GM21526 (cell line): ENCODE data around the gene SPOCK3.

Experiments
- ATAC-seq: cut with Tn5 transposase; IDR thresholded peaks from one replicate; pipeline ENCODE4 v1.9.1; 2021; ENCODE audit warnings: moderate library complexity; ENCODE audit not compliant: unreplicated experiment, low FRiP score

SPOCK3 gene

GRCh38 chr4:167177925-167178324, 56.4 kb downstream of the SPOCK3 start:
- no peak for ATAC-seq

GRCh38 chr4:167176723-167177367, 57.4 kb downstream of the SPOCK3 start:
- ATAC-seq: no peak

- no peak for ATAC-seq
These were observed 62.4 kb downstream of the SPOCK3 start for GRCh38 chr4:167171928-167172327.

- no peak for ATAC-seq
These were observed 65.7 kb downstream of the SPOCK3 start for GRCh38 chr4:167168611-167169010.

- ATAC-seq: no peak
These were observed 83.7 kb downstream of the SPOCK3 start for GRCh38 chr4:167150587-167150986.

GRCh38 chr4:167144605-167145004, 89.7 kb downstream of the SPOCK3 start:
- ATAC-seq: no peak

- ATAC-seq: no peak
These were observed 91.3 kb downstream of the SPOCK3 start for GRCh38 chr4:167143018-167143417.

- no peak for ATAC-seq
These were observed 98.0 kb downstream of the SPOCK3 start for GRCh38 chr4:167136270-167136669.

- no peak for ATAC-seq
These were observed 105.1 kb downstream of the SPOCK3 start for GRCh38 chr4:167129146-167129545.

- ATAC-seq: no peak
These were observed 114.9 kb downstream of the SPOCK3 start for GRCh38 chr4:167119392-167119791.

GRCh38 chr4:167117273-167117672, 117.0 kb downstream of the SPOCK3 start:
- ATAC-seq: no peak

- ATAC-seq: no peak
These were observed 119.8 kb downstream of the SPOCK3 start for GRCh38 chr4:167114416-167114971.

GRCh38 chr4:167111622-167112021, 122.7 kb downstream of the SPOCK3 start:
- no peak for ATAC-seq

- no peak for ATAC-seq
These were observed 123.2 kb downstream of the SPOCK3 start for GRCh38 chr4:167111092-167111491.

GRCh38 chr4:167109859-167110258, 124.4 kb downstream of the SPOCK3 start:
- no peak for ATAC-seq

- ATAC-seq: no peak
These were observed 128.4 kb downstream of the SPOCK3 start for GRCh38 chr4:167105857-167106256.

- no peak for ATAC-seq
These were observed 131.8 kb downstream of the SPOCK3 start for GRCh38 chr4:167102475-167102874.

GRCh38 chr4:167101035-167101434, 133.3 kb downstream of the SPOCK3 start:
- ATAC-seq: no peak

GRCh38 chr4:167100120-167100519, 134.2 kb downstream of the SPOCK3 start:
- no peak for ATAC-seq

- peak; percentile 65 for ATAC-seq
These were observed 146.2 kb downstream of the SPOCK3 start for GRCh38 chr4:167088115-167088514.

- ATAC-seq: no peak
These were observed 150.0 kb downstream of the SPOCK3 start for GRCh38 chr4:167084321-167084720.

GRCh38 chr4:167079762-167080161, 154.5 kb downstream of the SPOCK3 start:
- no peak for ATAC-seq
